Myocyte (in vitro differentiated cells): ENCODE measurements around the gene DNAJB12. TPM values are rescaled to one million over a fixed set of nuclear protein-coding genes. Genes with fewer than 3 reads are reported as not detected.
"Not testable (repeated sequence)": the region's sequence is repeated elsewhere in the genome, so short reads cannot be mapped to it uniquely, and the experiment has no call there.

Source experiments
- DNase-seq: peaks from one replicate; pipeline ENCODE4 v3.0.0-alpha.2; 2012; ENCODE audit warnings: low read depth
- total RNA-seq: library from RNA; depleted of rRNA; stranded (reverse); fragments of >200 nt; gene quantifications from 2 replicates; pipeline ENCODE4 v1.2.3, GENCODE V29; 2014

DNAJB12 gene
- total RNA-seq, 1 donor from 2014 or later = 30.3 TPM

- DNase-seq = peak; percentile 60
These were observed 759 bp downstream of the DNAJB12 start for GRCh38 chr10:72353965-72354355.

GRCh38 chr10:72353028-72353964, 1.4 kb downstream of the DNAJB12 start:
- peak; percentile 59 for DNase-seq

- DNase-seq = no peak
These were observed 3.2 kb downstream of the DNAJB12 start for GRCh38 chr10:72351479-72351878.

GRCh38 chr10:72349438-72349837, 5.3 kb downstream of the DNAJB12 start:
- no peak for DNase-seq

- DNase-seq = no peak
These were observed 6.4 kb downstream of the DNAJB12 start for GRCh38 chr10:72348282-72348681.

- DNase-seq = not testable (repeated sequence)
These were observed 8.6 kb downstream of the DNAJB12 start for GRCh38 chr10:72346117-72346516.

- no peak for DNase-seq
These were observed 9.8 kb downstream of the DNAJB12 start for GRCh38 chr10:72344932-72345331.

GRCh38 chr10:72342911-72343310, 11.8 kb downstream of the DNAJB12 start:
- no peak for DNase-seq

- DNase-seq = peak; percentile 57
These were observed 14.0 kb downstream of the DNAJB12 start for GRCh38 chr10:72340510-72341261.

GRCh38 chr10:72338180-72338579, 16.5 kb downstream of the DNAJB12 start:
- no peak for DNase-seq

- DNase-seq = no peak
These were observed 17.0 kb downstream of the DNAJB12 start for GRCh38 chr10:72337722-72338121.

GRCh38 chr10:72337039-72337629, 17.6 kb downstream of the DNAJB12 start:
- peak; percentile 85 for DNase-seq

GRCh38 chr10:72336259-72337038, 18.3 kb downstream of the DNAJB12 start:
- peak; percentile 62 for DNase-seq

- DNase-seq = peak; percentile 97
These were observed 19.1 kb downstream of the DNAJB12 start for GRCh38 chr10:72335394-72336258.

GRCh38 chr10:72334825-72335393, 19.8 kb downstream of the DNAJB12 start:
- peak; percentile 99 for DNase-seq

- DNase-seq = peak; percentile 77
These were observed 20.4 kb downstream of the DNAJB12 start for GRCh38 chr10:72334196-72334824.

GRCh38 chr10:72333112-72334015, 21.4 kb downstream of the DNAJB12 start:
- DNase-seq = no peak
